Ascending aorta (tissue), 2 donors: ENCODE results near the gene ATP6V1C2. TPM values are rescaled to one million over a fixed set of nuclear protein-coding genes. Genes with fewer than 3 reads are reported as not detected.

Experiments
- DNase-seq, 2 donors: peaks; one replicate each; pipeline ENCODE4 v3.0.0-alpha.2; 2019; ENCODE audit warnings: low spot score in 2 of 2
- H3K27ac ChIP-seq, 2 donors: fragments of 200-600 bp; sonication (generic); one replicate each; pipeline ENCODE4 v1.5.1; 2016 to 2017; ENCODE audit warnings: mild to moderate bottlenecking in 1 of 2
- H3K27me3 ChIP-seq: fragments of 200-600 bp; sonication (generic); one replicate; pipeline ENCODE4 v1.5.1; 2017
- H3K36me3 ChIP-seq, 2 donors: fragments of 200-600 bp; sonication (generic); one replicate each; pipeline ENCODE4 v1.5.1; 2016
- H3K4me1 ChIP-seq, 2 donors: fragments of 200-600 bp; sonication (generic); one replicate each; pipeline ENCODE4 v1.5.1; 2016 to 2017; ENCODE audit warnings: mild to moderate bottlenecking in 1 of 2
- H3K4me3 ChIP-seq, 2 donors: fragments of 200-600 bp; sonication (generic); one replicate each; pipeline ENCODE4 v1.5.1; 2016 to 2017; ENCODE audit warnings: mild to moderate bottlenecking in 1 of 2
- H3K9me3 ChIP-seq, 2 donors: fragments of 200-600 bp; sonication (generic); one replicate each; pipeline ENCODE4 v1.5.1; 2016
- intact Hi-C: fragments of 100-400 bp; cut with DNase I; formaldehyde crosslinking; loops from one replicate; pipeline ENCODE4 v1.15.1; 2023
- total RNA-seq: library from RNA; depleted of rRNA; stranded (reverse); fragments of >200 nt; gene quantifications from one replicate; pipeline ENCODE4 v1.1.0, GENCODE V29; 2016
- TF ChIP-seq, protein P1 (sequence below), 3 experiments: fragments of 200-600 bp in 2 of 3; fragments of 450-650 bp in 1 of 3; sonication (generic) in 2 of 3; IDR thresholded peaks; one replicate each; pipeline ENCODE4 v1.5.1; 2016 to 2019; ENCODE audit warnings: antibody characterized with exemption in 3 of 3, mild to moderate bottlenecking in 1 of 3, moderate library complexity in 1 of 3

Gene ATP6V1C2
- total RNA-seq, 1 donor from 2014 or later, result 6.0 TPM

DNA sequence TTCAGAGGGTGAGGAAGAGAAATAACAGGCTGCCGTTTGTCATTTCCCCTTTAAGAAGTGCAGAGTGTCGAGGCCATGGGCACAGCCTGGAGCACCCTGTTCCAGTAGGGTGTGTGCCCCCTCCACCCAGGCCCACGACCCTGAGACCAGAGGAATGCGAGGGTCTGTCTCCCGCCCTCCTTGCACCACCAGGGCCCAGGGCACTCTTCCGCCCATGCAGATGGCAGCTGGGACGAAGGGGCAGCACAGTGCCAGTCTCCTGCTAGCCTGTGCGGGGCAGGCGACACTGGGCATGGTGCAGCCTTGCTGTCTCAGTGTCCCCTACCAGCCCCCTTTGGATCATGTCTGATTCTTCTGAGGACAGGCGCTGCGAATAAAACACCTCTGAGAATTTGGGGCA is 106.9 kb downstream of the ATP6V1C2 start:
- Histone ChIP-seq H3K27me3 (no peaks in the 10 kb centered on the region), H3K4me3 (no peak overlapping the region), H3K4me1 (no peaks in the 10 kb centered on the region), H3K9me3 (no peaks in the 10 kb centered on the region), H3K36me3 (no peaks in the 10 kb centered on the region), H3K27ac (no peak overlapping the region)
- intact Hi-C loops, result no loop called here
- DNase-seq, result no peak
- TF ChIP-seq, protein P1, sequence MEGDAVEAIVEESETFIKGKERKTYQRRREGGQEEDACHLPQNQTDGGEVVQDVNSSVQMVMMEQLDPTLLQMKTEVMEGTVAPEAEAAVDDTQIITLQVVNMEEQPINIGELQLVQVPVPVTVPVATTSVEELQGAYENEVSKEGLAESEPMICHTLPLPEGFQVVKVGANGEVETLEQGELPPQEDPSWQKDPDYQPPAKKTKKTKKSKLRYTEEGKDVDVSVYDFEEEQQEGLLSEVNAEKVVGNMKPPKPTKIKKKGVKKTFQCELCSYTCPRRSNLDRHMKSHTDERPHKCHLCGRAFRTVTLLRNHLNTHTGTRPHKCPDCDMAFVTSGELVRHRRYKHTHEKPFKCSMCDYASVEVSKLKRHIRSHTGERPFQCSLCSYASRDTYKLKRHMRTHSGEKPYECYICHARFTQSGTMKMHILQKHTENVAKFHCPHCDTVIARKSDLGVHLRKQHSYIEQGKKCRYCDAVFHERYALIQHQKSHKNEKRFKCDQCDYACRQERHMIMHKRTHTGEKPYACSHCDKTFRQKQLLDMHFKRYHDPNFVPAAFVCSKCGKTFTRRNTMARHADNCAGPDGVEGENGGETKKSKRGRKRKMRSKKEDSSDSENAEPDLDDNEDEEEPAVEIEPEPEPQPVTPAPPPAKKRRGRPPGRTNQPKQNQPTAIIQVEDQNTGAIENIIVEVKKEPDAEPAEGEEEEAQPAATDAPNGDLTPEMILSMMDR (IDR thresholded peaks at IDR 0.05), result no peak

DNA sequence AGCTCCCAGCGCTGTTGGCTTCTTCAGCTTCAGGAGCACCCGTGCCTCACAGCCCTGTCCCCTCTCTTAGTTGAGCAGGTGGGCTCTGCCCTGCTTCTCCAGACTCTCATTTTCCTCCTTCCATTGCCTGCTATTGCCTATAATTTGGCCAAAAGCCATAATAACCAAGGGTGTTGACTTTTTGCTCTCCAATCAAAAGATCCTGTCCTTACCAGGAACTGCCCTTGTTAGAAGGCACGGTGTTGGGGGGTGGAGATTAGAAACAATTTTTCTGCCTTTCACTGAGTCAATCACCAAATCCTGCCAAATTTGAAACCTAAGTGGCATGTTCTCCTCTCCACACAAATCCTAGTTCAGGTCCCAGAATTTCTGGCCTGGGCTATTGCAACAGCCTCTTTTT is 107.9 kb downstream of the ATP6V1C2 start:
- TF ChIP-seq, protein P1 (IDR thresholded peaks at IDR 0.05), result no peak
- DNase-seq, result no peak
- H3K9me3 ChIP-seq, result no peaks in the 10 kb centered on the region
- H3K36me3 ChIP-seq, result no peaks in the 10 kb centered on the region
- H3K4me1 ChIP-seq, result no peaks in the 10 kb centered on the region
- H3K27ac ChIP-seq, result no peak overlapping the region
- no peaks in the 10 kb centered on the region for H3K27me3 ChIP-seq
- no peak overlapping the region for H3K4me3 ChIP-seq
- intact Hi-C loops, result no loop called here

DNA sequence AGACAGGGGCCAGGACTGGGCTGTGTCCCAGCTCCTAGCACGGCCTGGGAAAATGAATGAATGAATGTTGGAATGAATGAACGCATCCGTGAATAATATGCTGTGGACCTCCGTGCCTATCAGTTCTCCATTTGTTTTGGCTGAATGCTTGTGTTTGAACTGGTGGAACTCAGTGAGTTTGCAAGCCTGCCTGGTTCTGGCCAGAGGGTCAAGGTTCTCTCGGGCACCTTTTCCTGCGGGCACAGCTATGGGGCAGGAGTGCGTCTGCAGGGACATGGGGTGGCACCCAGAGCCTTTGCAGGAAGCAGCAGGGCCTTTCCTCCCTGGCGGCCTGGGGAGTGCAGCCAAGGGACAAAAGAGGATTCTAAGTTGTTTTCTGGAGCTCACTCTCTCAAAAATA is 108.8 kb downstream of the ATP6V1C2 start:
- H3K36me3 ChIP-seq, result no peaks in the 10 kb centered on the region
- H3K27ac ChIP-seq, result no peak overlapping the region
- DNase-seq, result no peak
- TF ChIP-seq, protein P1 (IDR thresholded peaks at IDR 0.05), result no peak
- no peaks in the 10 kb centered on the region for H3K9me3 ChIP-seq
- H3K27me3 ChIP-seq, result no peaks in the 10 kb centered on the region
- H3K4me3 ChIP-seq, result no peak overlapping the region
- intact Hi-C loops, result no loop called here
- no peaks in the 10 kb centered on the region for H3K4me1 ChIP-seq

DNA sequence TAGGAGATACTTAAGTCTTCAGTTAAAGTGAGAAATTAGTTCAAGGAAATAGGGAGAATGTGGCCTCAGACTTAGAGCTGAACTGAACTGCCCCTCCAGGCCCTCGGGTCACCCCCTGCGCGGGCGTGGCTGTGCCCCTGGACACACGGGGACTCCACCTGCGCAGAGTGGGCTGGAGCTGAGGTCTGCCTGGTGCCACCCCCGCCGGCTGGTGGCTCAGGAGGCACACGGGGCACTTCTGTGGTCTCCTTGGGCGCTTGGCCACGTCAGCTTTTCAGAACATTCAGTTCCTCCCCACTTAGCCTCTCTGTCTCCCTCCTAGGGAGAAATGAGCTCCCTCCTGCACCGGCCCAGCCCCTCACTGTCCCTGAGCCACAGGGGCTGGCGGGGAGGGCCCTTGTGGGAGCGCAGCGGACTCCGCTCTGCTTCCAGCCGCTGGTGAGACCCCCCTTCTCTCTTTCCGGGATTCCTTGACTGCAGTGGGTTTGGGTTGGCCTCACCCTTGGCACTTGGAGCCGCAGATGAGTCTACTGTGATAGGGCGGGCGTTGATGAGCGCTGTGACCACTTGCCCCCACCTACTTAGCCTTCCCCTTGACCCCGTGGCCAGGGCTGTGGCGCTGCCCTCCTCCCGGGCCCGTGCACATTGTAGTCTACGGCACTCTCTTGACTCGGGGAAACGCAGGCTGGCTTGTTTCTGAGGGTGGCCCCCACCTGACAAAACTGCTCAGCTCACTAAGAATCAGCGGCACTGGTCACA is 109.4 kb downstream of the ATP6V1C2 start:
- intact Hi-C loops, result no loop called here
- Histone ChIP-seq H3K27me3 (no peaks in the 10 kb centered on the region), H3K36me3 (no peaks in the 10 kb centered on the region)

DNA sequence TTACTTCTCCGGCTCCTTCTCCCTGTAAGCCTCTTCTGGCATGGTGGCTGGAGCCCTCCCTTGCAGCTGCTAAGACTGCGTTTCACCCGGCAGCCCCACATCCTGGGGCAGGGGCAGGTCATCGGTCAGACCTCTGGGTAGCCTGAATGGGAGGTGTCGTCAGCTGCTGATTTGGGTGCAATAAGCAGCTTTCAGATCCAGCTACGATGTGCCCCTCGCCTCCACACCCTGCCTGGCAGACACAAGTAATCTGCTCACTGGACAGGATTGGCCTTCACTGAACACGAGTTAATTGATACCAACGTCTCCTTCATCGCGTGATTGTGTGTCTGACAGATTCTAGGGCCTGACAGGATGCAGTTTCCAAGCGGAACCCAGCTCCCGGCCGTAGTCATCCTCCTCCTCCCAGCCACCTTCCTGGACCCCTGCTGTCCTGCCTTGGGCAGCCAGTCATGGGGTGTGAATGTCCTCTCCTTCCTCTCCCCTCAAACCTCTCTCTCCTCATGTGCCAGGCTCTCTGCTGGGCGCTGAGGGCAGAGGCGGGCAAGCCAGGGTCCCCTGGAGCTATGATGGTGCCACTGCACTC is 110.1 kb downstream of the ATP6V1C2 start:
- DNase-seq, result no peak
- Histone ChIP-seq H3K4me3 (no peak overlapping the region), H3K27ac (no peak overlapping the region), H3K9me3 (no peaks in the 10 kb centered on the region), H3K4me1 (no peaks in the 10 kb centered on the region), H3K27me3 (no peaks in the 10 kb centered on the region), H3K36me3 (no peaks in the 10 kb centered on the region)
- intact Hi-C loops, result no loop called here
- TF ChIP-seq, protein P1 (IDR thresholded peaks at IDR 0.05), result no peak

More for the DNA sequence above, 109.4 kb downstream of the ATP6V1C2 start:
- DNase-seq, result no peak
- no peaks in the 10 kb centered on the region for H3K9me3 ChIP-seq
- H3K4me3 ChIP-seq, result no peak overlapping the region
- no peak overlapping the region for H3K27ac ChIP-seq
- no peaks in the 10 kb centered on the region for H3K4me1 ChIP-seq
- TF ChIP-seq, protein P1 (IDR thresholded peaks at IDR 0.05), result no peak
